Measurements from ENCODE around the gene GPC3. TPM values are rescaled to one million over a fixed set of nuclear protein-coding genes. Genes with fewer than 3 reads are reported as not detected.

GPC3 gene
- total and polyA plus RNA-seq, 4 donors: 70.5 to 109 (median 76.3) TPM

GRCh38 chrX:133864236-133864635 lies 121.2 kb downstream of the GPC3 start:
- no peaks in the 10 kb centered on the region for H3K4me1 ChIP-seq (ENCODE audit: control insufficient read depth, insufficient read depth, low read length)
- no peak overlapping the region for H3K27ac ChIP-seq (ENCODE audit: low read depth, low read length)
- H3K4me3 ChIP-seq (ENCODE audit: low read depth, low read length): no peak overlapping the region
- H3K9me3 ChIP-seq (ENCODE audit: control insufficient read depth, insufficient read depth, low read length): peaks cover 2% of the 10 kb centered on the region
- H3K36me3 ChIP-seq (ENCODE audit: control insufficient read depth, insufficient read depth, low read length): no peaks in the 10 kb centered on the region
- WGBS (ENCODE audit: insufficient coverage): no CpG with 5 or more reads among the region's 2 CpGs
- no peak for DNase-seq (ENCODE audit: low read depth in 4 of 6, low spot score in 6 of 6)
- no peaks in the 10 kb centered on the region for H3K27me3 ChIP-seq (ENCODE audit: control insufficient read depth, insufficient read depth, low read length)

GRCh38 chrX:133859860-133860259 lies 125.5 kb downstream of the GPC3 start:
- Histone ChIP-seq H3K27ac (ENCODE audit: low read depth, low read length) (no peak overlapping the region), H3K9me3 (ENCODE audit: control insufficient read depth, insufficient read depth, low read length) (no peaks in the 10 kb centered on the region), H3K36me3 (ENCODE audit: control insufficient read depth, insufficient read depth, low read length) (no peaks in the 10 kb centered on the region), H3K27me3 (ENCODE audit: control insufficient read depth, insufficient read depth, low read length) (no peaks in the 10 kb centered on the region), H3K4me3 (ENCODE audit: low read depth, low read length) (no peak overlapping the region), H3K4me1 (ENCODE audit: control insufficient read depth, insufficient read depth, low read length) (no peaks in the 10 kb centered on the region)
- WGBS (ENCODE audit: insufficient coverage): 61% methylated on average over 4 of the region's 7 CpGs
- no peak for DNase-seq (ENCODE audit: low read depth in 4 of 6, low spot score in 6 of 6)

- no peaks in the 10 kb centered on the region for H3K9me3 ChIP-seq (ENCODE audit: control insufficient read depth, insufficient read depth, low read length)
- H3K27me3 ChIP-seq (ENCODE audit: control insufficient read depth, insufficient read depth, low read length): no peaks in the 10 kb centered on the region
- H3K36me3 ChIP-seq (ENCODE audit: control insufficient read depth, insufficient read depth, low read length): no peaks in the 10 kb centered on the region
- no peaks in the 10 kb centered on the region for H3K4me1 ChIP-seq (ENCODE audit: control insufficient read depth, insufficient read depth, low read length)
- no peak for DNase-seq (ENCODE audit: low read depth in 4 of 6, low spot score in 6 of 6)
- no peak overlapping the region for H3K4me3 ChIP-seq (ENCODE audit: low read depth, low read length)
- no peak overlapping the region for H3K27ac ChIP-seq (ENCODE audit: low read depth, low read length)
- no CpG with 5 or more reads among the region's 3 CpGs for WGBS (ENCODE audit: insufficient coverage)
Measured at GRCh38 chrX:133859336-133859735, 126.1 kb downstream of the GPC3 start.

- no peak overlapping the region for H3K27ac ChIP-seq (ENCODE audit: low read depth, low read length)
- WGBS (ENCODE audit: insufficient coverage): no CpG with 5 or more reads among the region's 1 CpG
- no peak overlapping the region for H3K4me3 ChIP-seq (ENCODE audit: low read depth, low read length)
- H3K4me1 ChIP-seq (ENCODE audit: control insufficient read depth, insufficient read depth, low read length): no peaks in the 10 kb centered on the region
- H3K36me3 ChIP-seq (ENCODE audit: control insufficient read depth, insufficient read depth, low read length): no peaks in the 10 kb centered on the region
- no peaks in the 10 kb centered on the region for H3K9me3 ChIP-seq (ENCODE audit: control insufficient read depth, insufficient read depth, low read length)
- DNase-seq (ENCODE audit: low read depth in 4 of 6, low spot score in 6 of 6): no peak
- peaks cover 3% of the 10 kb centered on the region for H3K27me3 ChIP-seq (ENCODE audit: control insufficient read depth, insufficient read depth, low read length)
Measured at GRCh38 chrX:133857640-133858269, 127.6 kb downstream of the GPC3 start.

GRCh38 chrX:133856819-133857218 lies 128.6 kb downstream of the GPC3 start:
- Histone ChIP-seq H3K4me1 (ENCODE audit: control insufficient read depth, insufficient read depth, low read length) (no peaks in the 10 kb centered on the region), H3K36me3 (ENCODE audit: control insufficient read depth, insufficient read depth, low read length) (no peaks in the 10 kb centered on the region), H3K27ac (ENCODE audit: low read depth, low read length) (no peak overlapping the region), H3K27me3 (ENCODE audit: control insufficient read depth, insufficient read depth, low read length) (peaks cover 3% of the 10 kb centered on the region), H3K4me3 (ENCODE audit: low read depth, low read length) (no peak overlapping the region), H3K9me3 (ENCODE audit: control insufficient read depth, insufficient read depth, low read length) (no peaks in the 10 kb centered on the region)
- whole genome bisulfite sequencing (ENCODE audit: insufficient coverage): 62% methylated on average over 1 of the region's 3 CpGs
- no peak for DNase-seq (ENCODE audit: low read depth in 4 of 6, low spot score in 6 of 6)

- DNase-seq (ENCODE audit: low read depth in 4 of 6, low spot score in 6 of 6): no peak
- H3K4me1 ChIP-seq (ENCODE audit: control insufficient read depth, insufficient read depth, low read length): no peaks in the 10 kb centered on the region
Measured at GRCh38 chrX:133854290-133854689, 131.1 kb downstream of the GPC3 start.

GRCh38 chrX:133852837-133853356 lies 132.5 kb downstream of the GPC3 start:
- Histone ChIP-seq H3K4me1 (ENCODE audit: control insufficient read depth, insufficient read depth, low read length) (no peaks in the 10 kb centered on the region), H3K4me3 (ENCODE audit: low read depth, low read length) (no peak overlapping the region), H3K27me3 (ENCODE audit: control insufficient read depth, insufficient read depth, low read length) (peaks cover 8% of the 10 kb centered on the region), H3K9me3 (ENCODE audit: control insufficient read depth, insufficient read depth, low read length) (no peaks in the 10 kb centered on the region), H3K36me3 (ENCODE audit: control insufficient read depth, insufficient read depth, low read length) (no peaks in the 10 kb centered on the region), H3K27ac (ENCODE audit: low read depth, low read length) (no peak overlapping the region)
- WGBS (ENCODE audit: insufficient coverage): no CpG with 5 or more reads among the region's 2 CpGs
- DNase-seq (ENCODE audit: low read depth in 4 of 6, low spot score in 6 of 6): no peak

More at GRCh38 chrX:133854290-133854689, 131.1 kb downstream of the GPC3 start:
- Histone ChIP-seq H3K4me3 (ENCODE audit: low read depth, low read length) (no peak overlapping the region), H3K27me3 (ENCODE audit: control insufficient read depth, insufficient read depth, low read length) (peaks cover 4% of the 10 kb centered on the region), H3K9me3 (ENCODE audit: control insufficient read depth, insufficient read depth, low read length) (no peaks in the 10 kb centered on the region), H3K27ac (ENCODE audit: low read depth, low read length) (no peak overlapping the region), H3K36me3 (ENCODE audit: control insufficient read depth, insufficient read depth, low read length) (no peaks in the 10 kb centered on the region)
- no CpG with 5 or more reads among the region's 2 CpGs for WGBS (ENCODE audit: insufficient coverage)

GRCh38 chrX:133852401-133852800 lies 133.0 kb downstream of the GPC3 start:
- H3K36me3 ChIP-seq (ENCODE audit: control insufficient read depth, insufficient read depth, low read length): no peaks in the 10 kb centered on the region
- peaks cover 8% of the 10 kb centered on the region for H3K27me3 ChIP-seq (ENCODE audit: control insufficient read depth, insufficient read depth, low read length)
- no peak for DNase-seq (ENCODE audit: low read depth in 4 of 6, low spot score in 6 of 6)
- H3K9me3 ChIP-seq (ENCODE audit: control insufficient read depth, insufficient read depth, low read length): no peaks in the 10 kb centered on the region
- no CpG with 5 or more reads among the region's 3 CpGs for WGBS (ENCODE audit: insufficient coverage)
- no peaks in the 10 kb centered on the region for H3K4me1 ChIP-seq (ENCODE audit: control insufficient read depth, insufficient read depth, low read length)
- no peak overlapping the region for H3K27ac ChIP-seq (ENCODE audit: low read depth, low read length)
- no peak overlapping the region for H3K4me3 ChIP-seq (ENCODE audit: low read depth, low read length)

GRCh38 chrX:133850399-133850798 lies 135.0 kb downstream of the GPC3 start:
- H3K9me3 ChIP-seq (ENCODE audit: control insufficient read depth, insufficient read depth, low read length): no peaks in the 10 kb centered on the region
- H3K4me1 ChIP-seq (ENCODE audit: control insufficient read depth, insufficient read depth, low read length): no peaks in the 10 kb centered on the region
- H3K36me3 ChIP-seq (ENCODE audit: control insufficient read depth, insufficient read depth, low read length): no peaks in the 10 kb centered on the region
- no peak overlapping the region for H3K4me3 ChIP-seq (ENCODE audit: low read depth, low read length)
- WGBS (ENCODE audit: insufficient coverage): no CpG with 5 or more reads among the region's 2 CpGs
- H3K27ac ChIP-seq (ENCODE audit: low read depth, low read length): no peak overlapping the region
- DNase-seq (ENCODE audit: low read depth in 4 of 6, low spot score in 6 of 6): no peak
- peaks cover 8% of the 10 kb centered on the region for H3K27me3 ChIP-seq (ENCODE audit: control insufficient read depth, insufficient read depth, low read length)

- Histone ChIP-seq H3K36me3 (ENCODE audit: control insufficient read depth, insufficient read depth, low read length) (no peaks in the 10 kb centered on the region), H3K27me3 (ENCODE audit: control insufficient read depth, insufficient read depth, low read length) (peaks cover 8% of the 10 kb centered on the region), H3K4me1 (ENCODE audit: control insufficient read depth, insufficient read depth, low read length) (no peaks in the 10 kb centered on the region)
Measured at GRCh38 chrX:133849676-133850075, 135.7 kb downstream of the GPC3 start.

More at GRCh38 chrX:133849676-133850075, 135.7 kb downstream of the GPC3 start:
- H3K9me3 ChIP-seq (ENCODE audit: control insufficient read depth, insufficient read depth, low read length): no peaks in the 10 kb centered on the region
- no peak overlapping the region for H3K27ac ChIP-seq (ENCODE audit: low read depth, low read length)
- DNase-seq (ENCODE audit: low read depth in 4 of 6, low spot score in 6 of 6): no peak
- H3K4me3 ChIP-seq (ENCODE audit: low read depth, low read length): no peak overlapping the region

All from spinal cord (tissue), 10 donors.